HEK293 (cell line): ENCODE data around the gene ABHD12B.

Source experiments
- CTCF ChIA-PET: fragments of 350-600 bp; formaldehyde crosslinking; extraction: SDS; loops from one replicate; lab custom pipeline; 2021; ENCODE audit warnings: antibody characterized with exemption; lab: Yijun Ruan, JAX
- POLR2A ChIA-PET: fragments of 300-600 bp; formaldehyde crosslinking; extraction: SDS; loops from one replicate; lab custom pipeline; 2020; ENCODE audit warnings: antibody characterized with exemption, inconsistent platforms; lab: Yijun Ruan, JAX
- H3K27ac ChIP-seq: fragments of 200-500 bp; sonication (Bioruptor generic); 2 replicates; pipeline ENCODE4 v1.5.1; 2014; ENCODE audit warnings: low read depth, low read length, control low read depth, inconsistent platforms; ENCODE audit errors: extremely low read depth
- H3K36me3 ChIP-seq, 2 experiments: fragments of 200-500 bp in 1 of 2; sonication (Bioruptor generic) in 1 of 2; 1 replicate in 1 of 2; 2 replicates in 1 of 2; pipeline ENCODE4 v1.5.1; 2014 to 2017; ENCODE audit warnings: inconsistent platforms in 2 of 2, low read length in 2 of 2; ENCODE audit not compliant: control insufficient read depth in 2 of 2, insufficient read depth in 1 of 2
- H3K4me1 ChIP-seq: fragments of 200-500 bp; sonication (Bioruptor generic); 2 replicates; pipeline ENCODE4 v1.5.1; 2014; ENCODE audit warnings: mild to moderate bottlenecking, low read length, inconsistent platforms; ENCODE audit not compliant: control insufficient read depth, insufficient read depth
- H3K4me3 ChIP-seq: 2 replicates; pipeline ENCODE4 v1.5.1; 2011; ENCODE audit warnings: low read depth, mild to moderate bottlenecking, control low read depth, low read length, moderate library complexity
- H3K9me3 ChIP-seq: fragments of 200-500 bp; sonication (Bioruptor generic); 2 replicates; pipeline ENCODE4 v1.5.1; 2014; ENCODE audit warnings: low read depth, low read length, inconsistent platforms; ENCODE audit not compliant: control insufficient read depth, insufficient read depth
- GLI2 ChIP-seq: fragments of 450-650 bp; formaldehyde crosslinking; IDR thresholded peaks from 2 replicates; pipeline ENCODE4; 2017; ENCODE audit warnings: missing biosample characterization, missing genetic modification characterization, low read depth, borderline replicate concordance
- MZF1 ChIP-seq: fragments of 450-650 bp; formaldehyde crosslinking; IDR thresholded peaks from 2 replicates; pipeline ENCODE4 v1.5.1; 2017; ENCODE audit warnings: missing biosample characterization, missing genetic modification characterization, borderline replicate concordance
- SP2 ChIP-seq: fragments of 450-650 bp; formaldehyde crosslinking; IDR thresholded peaks from 2 replicates; pipeline ENCODE4 v1.5.1; 2016; ENCODE audit warnings: missing biosample characterization, missing genetic modification characterization
- ZEB2 ChIP-seq: fragments of 450-650 bp; formaldehyde crosslinking; IDR thresholded peaks from 2 replicates; pipeline ENCODE4 v1.5.1; 2016; ENCODE audit warnings: missing biosample characterization, missing genetic modification characterization
- ZNF24 ChIP-seq: fragments of 450-650 bp; formaldehyde crosslinking; IDR thresholded peaks from 2 replicates; pipeline ENCODE4 v1.5.1; 2016; ENCODE audit warnings: missing biosample characterization, missing genetic modification characterization
- ZNF830 ChIP-seq: fragments of 450-650 bp; IDR thresholded peaks from 2 replicates; pipeline ENCODE4 v1.5.0; 2018; ENCODE audit warnings: missing biosample characterization, missing genetic modification characterization, low read depth, mild to moderate bottlenecking, moderate library complexity
- TF ChIP-seq, protein P1 (sequence below): fragments of 450-650 bp; formaldehyde crosslinking; IDR thresholded peaks from 2 replicates; pipeline ENCODE4 v1.5.1; 2017; ENCODE audit warnings: missing biosample characterization, missing genetic modification characterization
- TF ChIP-seq, protein P2 (sequence below): fragments of 450-650 bp; formaldehyde crosslinking; IDR thresholded peaks from 2 replicates; pipeline ENCODE4 v1.5.1; 2016; ENCODE audit warnings: missing biosample characterization, missing genetic modification characterization, low read depth
- TF ChIP-seq, protein P3 (sequence below): fragments of 450-650 bp; formaldehyde crosslinking; IDR thresholded peaks from 2 replicates; pipeline ENCODE4; 2016; ENCODE audit warnings: missing biosample characterization, missing genetic modification characterization
- TF ChIP-seq, protein P4 (sequence below): fragments of 450-650 bp; formaldehyde crosslinking; IDR thresholded peaks from 2 replicates; pipeline ENCODE4 v1.5.1; 2016; ENCODE audit warnings: missing biosample characterization, missing genetic modification characterization
- TF ChIP-seq, protein P5 (sequence below): fragments of 450-650 bp; formaldehyde crosslinking; IDR thresholded peaks from 2 replicates; pipeline ENCODE4 v1.5.1; 2016; ENCODE audit warnings: missing biosample characterization, missing genetic modification characterization
- TF ChIP-seq, protein P6 (sequence below): fragments of 450-650 bp; formaldehyde crosslinking; IDR thresholded peaks from 2 replicates; pipeline ENCODE4 v1.5.1; 2016; ENCODE audit warnings: missing biosample characterization, missing genetic modification characterization
- TF ChIP-seq, protein P7 (sequence below): fragments of 450-650 bp; formaldehyde crosslinking; IDR thresholded peaks from 2 replicates; pipeline ENCODE4 v1.5.1; 2016; ENCODE audit warnings: missing biosample characterization, missing genetic modification characterization, borderline replicate concordance

ABHD12B gene

DNA sequence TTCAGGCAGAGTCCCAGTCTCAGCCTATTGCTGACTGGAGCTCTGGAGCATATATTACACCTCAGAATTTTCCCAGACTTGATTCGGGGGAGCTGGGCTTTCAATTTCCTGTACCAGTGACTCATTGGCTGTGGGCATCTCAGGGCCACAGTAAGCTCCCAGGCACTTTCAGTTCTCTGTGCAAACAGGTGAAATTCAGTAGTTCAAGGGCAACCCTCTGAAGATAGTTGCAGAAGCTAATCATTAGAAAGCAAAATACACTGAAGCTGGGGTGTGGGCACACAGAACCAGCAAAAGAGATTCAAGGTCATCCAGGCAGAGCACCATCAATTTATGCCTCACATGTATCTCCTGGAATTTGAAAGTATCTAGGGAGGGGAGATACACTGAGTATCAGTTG is 32.8 kb upstream of the ABHD12B start (continued):
- TF ChIP-seq, protein P1, sequence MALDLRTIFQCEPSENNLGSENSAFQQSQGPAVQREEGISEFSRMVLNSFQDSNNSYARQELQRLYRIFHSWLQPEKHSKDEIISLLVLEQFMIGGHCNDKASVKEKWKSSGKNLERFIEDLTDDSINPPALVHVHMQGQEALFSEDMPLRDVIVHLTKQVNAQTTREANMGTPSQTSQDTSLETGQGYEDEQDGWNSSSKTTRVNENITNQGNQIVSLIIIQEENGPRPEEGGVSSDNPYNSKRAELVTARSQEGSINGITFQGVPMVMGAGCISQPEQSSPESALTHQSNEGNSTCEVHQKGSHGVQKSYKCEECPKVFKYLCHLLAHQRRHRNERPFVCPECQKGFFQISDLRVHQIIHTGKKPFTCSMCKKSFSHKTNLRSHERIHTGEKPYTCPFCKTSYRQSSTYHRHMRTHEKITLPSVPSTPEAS (tag by site-specific recombination): no peak
- no peak for TF ChIP-seq MZF1 (tag by site-specific recombination)
- TF ChIP-seq, protein P2, sequence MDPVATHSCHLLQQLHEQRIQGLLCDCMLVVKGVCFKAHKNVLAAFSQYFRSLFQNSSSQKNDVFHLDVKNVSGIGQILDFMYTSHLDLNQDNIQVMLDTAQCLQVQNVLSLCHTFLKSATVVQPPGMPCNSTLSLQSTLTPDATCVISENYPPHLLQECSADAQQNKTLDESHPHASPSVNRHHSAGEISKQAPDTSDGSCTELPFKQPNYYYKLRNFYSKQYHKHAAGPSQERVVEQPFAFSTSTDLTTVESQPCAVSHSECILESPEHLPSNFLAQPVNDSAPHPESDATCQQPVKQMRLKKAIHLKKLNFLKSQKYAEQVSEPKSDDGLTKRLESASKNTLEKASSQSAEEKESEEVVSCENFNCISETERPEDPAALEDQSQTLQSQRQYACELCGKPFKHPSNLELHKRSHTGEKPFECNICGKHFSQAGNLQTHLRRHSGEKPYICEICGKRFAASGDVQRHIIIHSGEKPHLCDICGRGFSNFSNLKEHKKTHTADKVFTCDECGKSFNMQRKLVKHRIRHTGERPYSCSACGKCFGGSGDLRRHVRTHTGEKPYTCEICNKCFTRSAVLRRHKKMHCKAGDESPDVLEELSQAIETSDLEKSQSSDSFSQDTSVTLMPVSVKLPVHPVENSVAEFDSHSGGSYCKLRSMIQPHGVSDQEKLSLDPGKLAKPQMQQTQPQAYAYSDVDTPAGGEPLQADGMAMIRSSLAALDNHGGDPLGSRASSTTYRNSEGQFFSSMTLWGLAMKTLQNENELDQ (tag by site-specific recombination): no peak

DNA sequence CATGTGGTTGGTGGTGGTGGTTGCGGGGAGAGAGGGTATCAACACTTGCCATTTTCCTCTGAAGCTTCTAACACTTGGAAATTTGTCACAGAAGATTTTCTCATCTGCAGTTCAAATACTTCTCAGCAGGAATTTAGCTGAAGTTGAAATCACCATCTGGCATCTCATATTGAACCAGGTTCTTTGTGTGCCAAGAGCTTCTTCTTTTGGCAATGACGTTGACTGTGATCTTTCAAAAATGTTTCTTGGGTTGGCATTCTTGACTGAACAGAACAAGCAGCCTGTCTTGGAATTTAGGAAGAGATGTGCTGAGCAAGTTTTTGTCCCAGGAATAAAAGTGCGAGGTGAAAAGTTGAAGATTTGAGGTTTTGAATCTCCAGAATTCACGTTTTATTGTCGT is 32.2 kb upstream of the ABHD12B start:
- POLR2A ChIA-PET: no interaction called here
- CTCF ChIA-PET: interaction anchor here (0.7 kb wide), 1 partner anchor 8 kb away, joined by 3 read pairs; no protein-coding TSS in a partner anchor

More for the DNA sequence above, 32.2 kb upstream of the ABHD12B start:
- TF ChIP-seq, protein P3, sequence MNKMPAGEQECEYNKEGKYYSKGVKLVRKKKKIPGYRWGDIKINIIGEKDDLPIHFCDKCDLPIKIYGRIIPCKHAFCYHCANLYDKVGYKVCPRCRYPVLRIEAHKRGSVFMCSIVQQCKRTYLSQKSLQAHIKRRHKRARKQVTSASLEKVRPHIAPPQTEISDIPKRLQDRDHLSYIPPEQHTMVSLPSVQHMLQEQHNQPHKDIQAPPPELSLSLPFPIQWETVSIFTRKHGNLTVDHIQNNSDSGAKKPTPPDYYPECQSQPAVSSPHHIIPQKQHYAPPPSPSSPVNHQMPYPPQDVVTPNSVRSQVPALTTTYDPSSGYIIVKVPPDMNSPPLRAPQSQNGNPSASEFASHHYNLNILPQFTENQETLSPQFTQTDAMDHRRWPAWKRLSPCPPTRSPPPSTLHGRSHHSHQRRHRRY (tag by site-specific recombination): no peak
- TF ChIP-seq GLI2 (tag by site-specific recombination) (no peak), ZNF24 (tag by site-specific recombination) (no peak), ZNF830 (tag by site-specific recombination) (no peak), ZEB2 (tag by site-specific recombination) (no peak), SP2 (tag by site-specific recombination) (no peak)
- TF ChIP-seq, protein P4, sequence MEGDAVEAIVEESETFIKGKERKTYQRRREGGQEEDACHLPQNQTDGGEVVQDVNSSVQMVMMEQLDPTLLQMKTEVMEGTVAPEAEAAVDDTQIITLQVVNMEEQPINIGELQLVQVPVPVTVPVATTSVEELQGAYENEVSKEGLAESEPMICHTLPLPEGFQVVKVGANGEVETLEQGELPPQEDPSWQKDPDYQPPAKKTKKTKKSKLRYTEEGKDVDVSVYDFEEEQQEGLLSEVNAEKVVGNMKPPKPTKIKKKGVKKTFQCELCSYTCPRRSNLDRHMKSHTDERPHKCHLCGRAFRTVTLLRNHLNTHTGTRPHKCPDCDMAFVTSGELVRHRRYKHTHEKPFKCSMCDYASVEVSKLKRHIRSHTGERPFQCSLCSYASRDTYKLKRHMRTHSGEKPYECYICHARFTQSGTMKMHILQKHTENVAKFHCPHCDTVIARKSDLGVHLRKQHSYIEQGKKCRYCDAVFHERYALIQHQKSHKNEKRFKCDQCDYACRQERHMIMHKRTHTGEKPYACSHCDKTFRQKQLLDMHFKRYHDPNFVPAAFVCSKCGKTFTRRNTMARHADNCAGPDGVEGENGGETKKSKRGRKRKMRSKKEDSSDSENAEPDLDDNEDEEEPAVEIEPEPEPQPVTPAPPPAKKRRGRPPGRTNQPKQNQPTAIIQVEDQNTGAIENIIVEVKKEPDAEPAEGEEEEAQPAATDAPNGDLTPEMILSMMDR: no peak
- TF ChIP-seq, protein P1 (tag by site-specific recombination): no peak
- TF ChIP-seq, protein P5, sequence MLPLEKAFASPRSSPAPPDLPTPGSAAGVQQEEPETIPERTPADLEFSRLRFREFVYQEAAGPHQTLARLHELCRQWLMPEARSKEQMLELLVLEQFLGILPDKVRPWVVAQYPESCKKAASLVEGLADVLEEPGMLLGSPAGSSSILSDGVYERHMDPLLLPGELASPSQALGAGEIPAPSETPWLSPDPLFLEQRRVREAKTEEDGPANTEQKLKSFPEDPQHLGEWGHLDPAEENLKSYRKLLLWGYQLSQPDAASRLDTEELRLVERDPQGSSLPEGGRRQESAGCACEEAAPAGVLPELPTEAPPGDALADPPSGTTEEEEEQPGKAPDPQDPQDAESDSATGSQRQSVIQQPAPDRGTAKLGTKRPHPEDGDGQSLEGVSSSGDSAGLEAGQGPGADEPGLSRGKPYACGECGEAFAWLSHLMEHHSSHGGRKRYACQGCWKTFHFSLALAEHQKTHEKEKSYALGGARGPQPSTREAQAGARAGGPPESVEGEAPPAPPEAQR (tag by site-specific recombination): no peak
- TF ChIP-seq, protein P6, sequence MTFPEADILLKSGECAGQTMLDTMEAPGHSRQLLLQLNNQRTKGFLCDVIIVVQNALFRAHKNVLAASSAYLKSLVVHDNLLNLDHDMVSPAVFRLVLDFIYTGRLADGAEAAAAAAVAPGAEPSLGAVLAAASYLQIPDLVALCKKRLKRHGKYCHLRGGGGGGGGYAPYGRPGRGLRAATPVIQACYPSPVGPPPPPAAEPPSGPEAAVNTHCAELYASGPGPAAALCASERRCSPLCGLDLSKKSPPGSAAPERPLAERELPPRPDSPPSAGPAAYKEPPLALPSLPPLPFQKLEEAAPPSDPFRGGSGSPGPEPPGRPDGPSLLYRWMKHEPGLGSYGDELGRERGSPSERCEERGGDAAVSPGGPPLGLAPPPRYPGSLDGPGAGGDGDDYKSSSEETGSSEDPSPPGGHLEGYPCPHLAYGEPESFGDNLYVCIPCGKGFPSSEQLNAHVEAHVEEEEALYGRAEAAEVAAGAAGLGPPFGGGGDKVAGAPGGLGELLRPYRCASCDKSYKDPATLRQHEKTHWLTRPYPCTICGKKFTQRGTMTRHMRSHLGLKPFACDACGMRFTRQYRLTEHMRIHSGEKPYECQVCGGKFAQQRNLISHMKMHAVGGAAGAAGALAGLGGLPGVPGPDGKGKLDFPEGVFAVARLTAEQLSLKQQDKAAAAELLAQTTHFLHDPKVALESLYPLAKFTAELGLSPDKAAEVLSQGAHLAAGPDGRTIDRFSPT: no peak
- TF ChIP-seq, protein P7, sequence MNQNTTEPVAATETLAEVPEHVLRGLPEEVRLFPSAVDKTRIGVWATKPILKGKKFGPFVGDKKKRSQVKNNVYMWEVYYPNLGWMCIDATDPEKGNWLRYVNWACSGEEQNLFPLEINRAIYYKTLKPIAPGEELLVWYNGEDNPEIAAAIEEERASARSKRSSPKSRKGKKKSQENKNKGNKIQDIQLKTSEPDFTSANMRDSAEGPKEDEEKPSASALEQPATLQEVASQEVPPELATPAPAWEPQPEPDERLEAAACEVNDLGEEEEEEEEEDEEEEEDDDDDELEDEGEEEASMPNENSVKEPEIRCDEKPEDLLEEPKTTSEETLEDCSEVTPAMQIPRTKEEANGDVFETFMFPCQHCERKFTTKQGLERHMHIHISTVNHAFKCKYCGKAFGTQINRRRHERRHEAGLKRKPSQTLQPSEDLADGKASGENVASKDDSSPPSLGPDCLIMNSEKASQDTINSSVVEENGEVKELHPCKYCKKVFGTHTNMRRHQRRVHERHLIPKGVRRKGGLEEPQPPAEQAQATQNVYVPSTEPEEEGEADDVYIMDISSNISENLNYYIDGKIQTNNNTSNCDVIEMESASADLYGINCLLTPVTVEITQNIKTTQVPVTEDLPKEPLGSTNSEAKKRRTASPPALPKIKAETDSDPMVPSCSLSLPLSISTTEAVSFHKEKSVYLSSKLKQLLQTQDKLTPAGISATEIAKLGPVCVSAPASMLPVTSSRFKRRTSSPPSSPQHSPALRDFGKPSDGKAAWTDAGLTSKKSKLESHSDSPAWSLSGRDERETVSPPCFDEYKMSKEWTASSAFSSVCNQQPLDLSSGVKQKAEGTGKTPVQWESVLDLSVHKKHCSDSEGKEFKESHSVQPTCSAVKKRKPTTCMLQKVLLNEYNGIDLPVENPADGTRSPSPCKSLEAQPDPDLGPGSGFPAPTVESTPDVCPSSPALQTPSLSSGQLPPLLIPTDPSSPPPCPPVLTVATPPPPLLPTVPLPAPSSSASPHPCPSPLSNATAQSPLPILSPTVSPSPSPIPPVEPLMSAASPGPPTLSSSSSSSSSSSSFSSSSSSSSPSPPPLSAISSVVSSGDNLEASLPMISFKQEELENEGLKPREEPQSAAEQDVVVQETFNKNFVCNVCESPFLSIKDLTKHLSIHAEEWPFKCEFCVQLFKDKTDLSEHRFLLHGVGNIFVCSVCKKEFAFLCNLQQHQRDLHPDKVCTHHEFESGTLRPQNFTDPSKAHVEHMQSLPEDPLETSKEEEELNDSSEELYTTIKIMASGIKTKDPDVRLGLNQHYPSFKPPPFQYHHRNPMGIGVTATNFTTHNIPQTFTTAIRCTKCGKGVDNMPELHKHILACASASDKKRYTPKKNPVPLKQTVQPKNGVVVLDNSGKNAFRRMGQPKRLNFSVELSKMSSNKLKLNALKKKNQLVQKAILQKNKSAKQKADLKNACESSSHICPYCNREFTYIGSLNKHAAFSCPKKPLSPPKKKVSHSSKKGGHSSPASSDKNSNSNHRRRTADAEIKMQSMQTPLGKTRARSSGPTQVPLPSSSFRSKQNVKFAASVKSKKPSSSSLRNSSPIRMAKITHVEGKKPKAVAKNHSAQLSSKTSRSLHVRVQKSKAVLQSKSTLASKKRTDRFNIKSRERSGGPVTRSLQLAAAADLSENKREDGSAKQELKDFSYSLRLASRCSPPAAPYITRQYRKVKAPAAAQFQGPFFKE (tag by site-specific recombination): no peak
- no peak overlapping the region for H3K4me3 ChIP-seq
- no peaks in the 10 kb centered on the region; a peak in 1 of 3 replicates for H3K36me3 ChIP-seq
- no peak overlapping the region for H3K27ac ChIP-seq
- no peaks in the 10 kb centered on the region for H3K9me3 ChIP-seq
- no peaks in the 10 kb centered on the region for H3K4me1 ChIP-seq
